GM12873 (cell line): ENCODE data around the gene LHFPL6.

Source experiments
- TF ChIP-seq, protein P1 (sequence below): IDR thresholded peaks from 2 replicates; pipeline ENCODE4 v1.5.1; 2012; ENCODE audit warnings: low read depth, mild to moderate bottlenecking, moderate library complexity, low read length, control low read depth; ENCODE audit not compliant: insufficient read depth; ENCODE audit errors: missing control alignments

The LHFPL6 gene

DNA sequence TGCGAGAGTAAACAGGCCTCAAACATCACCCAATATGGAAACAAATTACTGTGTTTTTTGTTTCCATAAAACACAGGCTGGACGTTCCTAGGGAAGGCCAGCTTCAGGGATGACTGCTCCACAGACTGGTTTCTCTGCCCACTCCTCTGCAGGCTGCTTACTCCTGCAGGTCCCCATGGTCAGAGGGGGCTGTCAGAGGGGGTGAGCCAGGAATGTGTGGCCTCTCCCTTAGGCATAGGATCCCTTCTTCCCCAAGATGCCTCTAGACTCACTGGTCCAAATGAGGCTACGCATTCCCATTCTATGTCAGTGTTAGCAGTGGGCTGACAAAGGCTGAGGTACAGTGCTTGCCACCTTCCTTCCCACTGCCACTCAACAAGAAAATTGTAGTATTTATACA lies 229.8 kb downstream of the LHFPL6 start:
- TF ChIP-seq, protein P1, sequence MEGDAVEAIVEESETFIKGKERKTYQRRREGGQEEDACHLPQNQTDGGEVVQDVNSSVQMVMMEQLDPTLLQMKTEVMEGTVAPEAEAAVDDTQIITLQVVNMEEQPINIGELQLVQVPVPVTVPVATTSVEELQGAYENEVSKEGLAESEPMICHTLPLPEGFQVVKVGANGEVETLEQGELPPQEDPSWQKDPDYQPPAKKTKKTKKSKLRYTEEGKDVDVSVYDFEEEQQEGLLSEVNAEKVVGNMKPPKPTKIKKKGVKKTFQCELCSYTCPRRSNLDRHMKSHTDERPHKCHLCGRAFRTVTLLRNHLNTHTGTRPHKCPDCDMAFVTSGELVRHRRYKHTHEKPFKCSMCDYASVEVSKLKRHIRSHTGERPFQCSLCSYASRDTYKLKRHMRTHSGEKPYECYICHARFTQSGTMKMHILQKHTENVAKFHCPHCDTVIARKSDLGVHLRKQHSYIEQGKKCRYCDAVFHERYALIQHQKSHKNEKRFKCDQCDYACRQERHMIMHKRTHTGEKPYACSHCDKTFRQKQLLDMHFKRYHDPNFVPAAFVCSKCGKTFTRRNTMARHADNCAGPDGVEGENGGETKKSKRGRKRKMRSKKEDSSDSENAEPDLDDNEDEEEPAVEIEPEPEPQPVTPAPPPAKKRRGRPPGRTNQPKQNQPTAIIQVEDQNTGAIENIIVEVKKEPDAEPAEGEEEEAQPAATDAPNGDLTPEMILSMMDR: no peak

DNA sequence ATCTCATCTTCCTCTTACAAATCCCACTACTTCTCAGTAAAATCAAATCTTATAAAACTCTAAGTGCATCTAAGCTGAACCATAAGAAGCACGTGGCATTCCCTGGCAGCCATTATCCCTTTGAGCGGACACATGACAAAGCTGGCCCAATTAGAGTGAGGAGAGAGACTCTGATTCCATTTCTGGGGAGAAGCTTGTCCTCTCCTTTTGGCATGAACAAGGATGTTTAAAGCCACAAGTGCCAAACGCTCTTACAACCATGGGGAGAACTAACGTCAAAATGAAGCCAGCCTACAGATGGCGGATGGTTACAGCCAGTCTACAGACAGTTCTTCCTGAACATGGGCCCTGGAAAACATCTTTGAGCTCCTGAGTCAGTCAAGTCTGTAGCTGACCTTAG lies 231.3 kb downstream of the LHFPL6 start:
- TF ChIP-seq, protein P1: no peak

DNA sequence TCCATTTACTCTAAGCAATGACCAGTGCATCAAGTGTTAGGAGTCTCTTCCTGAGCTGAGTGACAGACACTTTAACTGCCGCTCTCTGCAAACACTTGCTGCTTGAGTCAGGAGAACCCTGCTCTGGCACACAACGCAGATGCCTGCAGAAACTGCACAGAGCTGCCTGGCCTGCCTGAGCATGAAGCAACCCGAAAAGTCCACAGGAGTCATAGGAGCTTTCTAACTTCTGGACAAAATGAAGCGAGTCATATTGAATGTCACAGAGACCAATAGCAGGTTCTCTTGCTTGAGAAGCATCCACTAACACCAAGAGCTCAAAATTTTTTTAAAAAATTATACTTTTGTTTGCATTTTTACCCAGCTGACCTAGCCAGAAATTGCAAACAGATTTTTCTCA lies 232.4 kb downstream of the LHFPL6 start:
- TF ChIP-seq, protein P1: no peak

DNA sequence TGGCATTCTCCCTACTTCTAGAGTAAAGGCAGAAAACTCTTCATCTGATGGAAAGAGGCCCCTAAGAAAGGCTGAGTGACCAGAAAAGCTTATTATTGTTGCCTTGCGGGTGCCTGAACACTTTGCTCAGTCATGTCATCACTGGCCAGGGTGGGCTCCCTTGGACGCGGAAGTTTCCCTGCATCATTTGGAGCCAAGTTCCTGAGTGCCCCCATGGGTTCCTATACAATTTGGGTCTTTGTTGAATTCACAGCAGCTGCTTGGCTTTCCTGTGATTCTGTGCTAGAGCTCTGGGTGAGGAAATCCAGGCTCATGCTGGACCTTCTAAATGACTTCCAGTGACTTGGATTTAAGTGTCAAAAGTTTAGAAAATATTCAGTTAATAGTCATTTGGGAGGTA lies 232.9 kb downstream of the LHFPL6 start:
- TF ChIP-seq, protein P1: no peak

DNA sequence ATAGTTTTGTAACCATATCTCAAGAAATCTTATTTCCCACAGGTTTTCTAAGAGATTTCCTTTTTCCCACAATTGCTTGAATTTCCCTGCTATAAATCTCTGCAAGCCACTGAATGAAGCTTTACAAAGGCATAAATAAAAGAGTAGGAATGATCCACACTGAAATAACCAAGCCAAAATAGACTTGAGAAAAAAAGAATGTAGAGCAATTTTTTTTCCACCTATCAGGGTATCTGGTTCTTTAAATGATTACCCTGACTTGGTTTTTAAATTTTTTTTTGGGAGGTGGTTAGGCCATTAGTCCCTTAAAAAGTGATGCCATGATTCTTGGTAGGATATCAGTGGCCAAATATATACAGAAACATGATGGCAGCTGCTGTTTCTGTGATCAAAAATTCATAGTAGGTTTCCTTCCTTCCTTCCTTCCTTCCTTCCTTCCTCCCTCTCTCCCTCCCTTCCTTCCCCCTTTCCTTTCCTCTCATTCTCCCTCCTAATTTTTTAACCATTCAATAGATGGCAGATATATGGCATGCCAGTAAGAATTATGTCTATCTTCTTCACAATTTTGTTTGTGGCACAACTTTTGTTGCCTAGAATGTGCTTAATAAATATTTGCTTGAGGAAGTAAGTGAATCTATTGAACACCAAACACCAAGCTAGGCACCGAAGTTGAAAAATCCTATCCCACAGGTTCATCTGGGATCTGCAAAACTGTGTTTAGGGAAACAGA lies 233.7 kb downstream of the LHFPL6 start:
- TF ChIP-seq, protein P1: no peak

DNA sequence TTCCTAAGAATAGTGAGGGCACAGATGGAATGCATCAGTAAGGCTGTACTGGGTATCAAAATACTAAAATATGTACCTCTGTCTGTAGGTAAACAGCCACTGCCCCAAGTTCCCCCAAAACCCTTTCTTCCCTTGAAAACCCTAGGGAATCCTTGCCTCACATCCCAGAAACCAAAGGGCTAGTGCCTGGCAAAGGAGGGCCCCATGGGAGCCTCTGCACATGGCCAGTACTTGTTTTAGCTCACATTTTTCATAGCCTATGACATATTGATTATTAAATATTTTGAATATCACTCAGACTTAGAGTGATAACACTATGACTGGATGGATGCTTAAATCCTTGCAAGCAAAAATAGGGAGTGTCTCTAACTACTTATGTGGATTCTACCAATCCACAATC lies 237.1 kb downstream of the LHFPL6 start:
- TF ChIP-seq, protein P1: no peak

DNA sequence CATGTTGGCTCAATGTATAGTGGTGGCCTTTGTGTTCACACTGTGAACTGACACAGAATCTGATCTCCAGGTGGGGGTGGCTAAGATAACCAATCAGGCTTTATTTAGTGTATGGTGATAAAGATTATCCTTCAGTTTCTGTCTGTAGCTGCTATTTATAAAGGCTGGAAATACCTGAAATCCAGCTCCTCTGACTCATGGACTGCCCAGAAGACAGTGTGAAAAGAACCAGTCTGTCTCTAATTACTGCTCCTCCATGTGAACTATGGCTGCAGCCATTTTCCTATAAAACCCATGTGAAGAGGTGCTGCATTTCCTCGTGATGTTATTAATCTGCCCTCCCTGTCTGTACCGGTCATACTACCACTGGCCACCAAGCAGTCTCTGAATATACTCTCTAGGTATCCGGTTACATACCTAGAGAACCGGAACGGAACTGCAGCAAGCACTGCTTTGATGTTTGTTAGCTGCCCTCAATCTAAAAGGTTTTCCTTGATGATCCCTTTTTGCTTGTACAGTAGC lies 238.0 kb downstream of the LHFPL6 start:
- TF ChIP-seq, protein P1: no peak

DNA sequence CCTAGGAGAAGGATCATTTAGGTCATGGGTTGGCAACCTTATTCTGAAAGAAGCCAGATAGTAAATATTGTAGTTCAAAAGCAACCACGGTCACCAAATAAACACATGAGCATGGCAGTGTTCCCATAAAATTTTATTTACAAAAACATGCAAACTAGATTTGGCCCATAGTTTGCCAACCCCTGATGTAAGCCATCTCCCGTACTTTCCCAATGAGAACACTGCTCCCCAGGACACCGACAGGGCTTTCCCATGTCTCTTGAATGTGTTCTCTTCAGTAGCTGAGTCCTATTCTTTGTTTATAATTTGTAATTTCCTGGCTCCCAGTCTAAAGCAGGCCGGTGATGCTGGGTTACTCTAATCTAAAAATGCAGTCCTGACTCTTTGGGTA lies 239.6 kb downstream of the LHFPL6 start:
- TF ChIP-seq, protein P1: no peak
